ENCODE results near the gene GALNT16.
"Not testable (repeated sequence)": the region's sequence is repeated elsewhere in the genome, so short reads cannot be mapped to it uniquely, and the experiment has no call there.

The GALNT16 gene

DNA sequence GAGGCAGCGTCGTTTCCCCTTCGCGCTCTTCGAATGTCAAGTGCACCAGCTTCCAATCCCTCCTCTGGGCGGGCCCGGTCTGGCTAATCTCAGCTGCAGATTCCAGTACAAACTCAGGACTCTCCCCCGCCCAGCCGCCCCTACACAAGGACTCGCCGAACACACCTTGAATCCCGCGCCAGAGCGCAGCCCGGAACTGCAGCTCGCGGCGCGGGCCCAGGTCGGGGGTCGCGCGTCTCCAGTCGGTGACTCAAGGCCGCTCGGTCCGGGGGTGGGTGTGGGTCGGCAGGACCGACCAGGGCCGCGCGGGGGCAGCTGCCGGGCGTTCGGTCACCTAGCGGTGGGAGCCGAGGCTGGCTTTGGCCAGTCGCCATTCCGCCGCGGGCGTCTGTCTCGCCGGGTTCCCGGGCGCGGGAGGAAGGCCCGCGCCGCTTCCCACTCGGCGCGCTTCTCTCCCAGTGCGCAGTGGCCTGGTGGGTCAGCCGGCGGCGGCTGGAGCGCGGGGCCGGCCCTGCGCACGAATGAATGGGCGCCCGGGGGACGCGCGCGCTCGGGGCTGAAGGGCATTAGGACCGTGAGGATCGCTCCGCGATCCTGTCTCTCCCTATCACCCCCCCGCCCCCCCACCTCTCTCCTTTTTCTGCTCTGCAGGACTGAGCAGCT is at the start of gene GALNT16:
GALNT16 (plus strand) TSS at position 632 of the 663 bp plus-strand sequence. CDS start 133 bp downstream, outside the sequence.
- H3K4me3 ChIP-seq (ENCODE audit: control insufficient read depth, low read depth, low read length) = peak within 1 kb of the TSS; percentile 40
- no peak for DNase-seq (ENCODE audit: low read depth)
- TF ChIP-seq, protein P1, sequence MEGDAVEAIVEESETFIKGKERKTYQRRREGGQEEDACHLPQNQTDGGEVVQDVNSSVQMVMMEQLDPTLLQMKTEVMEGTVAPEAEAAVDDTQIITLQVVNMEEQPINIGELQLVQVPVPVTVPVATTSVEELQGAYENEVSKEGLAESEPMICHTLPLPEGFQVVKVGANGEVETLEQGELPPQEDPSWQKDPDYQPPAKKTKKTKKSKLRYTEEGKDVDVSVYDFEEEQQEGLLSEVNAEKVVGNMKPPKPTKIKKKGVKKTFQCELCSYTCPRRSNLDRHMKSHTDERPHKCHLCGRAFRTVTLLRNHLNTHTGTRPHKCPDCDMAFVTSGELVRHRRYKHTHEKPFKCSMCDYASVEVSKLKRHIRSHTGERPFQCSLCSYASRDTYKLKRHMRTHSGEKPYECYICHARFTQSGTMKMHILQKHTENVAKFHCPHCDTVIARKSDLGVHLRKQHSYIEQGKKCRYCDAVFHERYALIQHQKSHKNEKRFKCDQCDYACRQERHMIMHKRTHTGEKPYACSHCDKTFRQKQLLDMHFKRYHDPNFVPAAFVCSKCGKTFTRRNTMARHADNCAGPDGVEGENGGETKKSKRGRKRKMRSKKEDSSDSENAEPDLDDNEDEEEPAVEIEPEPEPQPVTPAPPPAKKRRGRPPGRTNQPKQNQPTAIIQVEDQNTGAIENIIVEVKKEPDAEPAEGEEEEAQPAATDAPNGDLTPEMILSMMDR (conservative IDR thresholded peaks at IDR 0.05; ENCODE audit: control insufficient read depth, insufficient read depth, low read depth, low read length) = no peak

GRCh38 chr14:69214393-69214792 is 45.6 kb upstream of the GALNT16 start:
- TF ChIP-seq, protein P1 (conservative IDR thresholded peaks at IDR 0.05; ENCODE audit: control insufficient read depth, insufficient read depth, low read depth, low read length) = no peak
- no peak overlapping the region for H3K4me3 ChIP-seq (ENCODE audit: control insufficient read depth, low read depth, low read length)
- DNase-seq (ENCODE audit: low read depth) = no peak

DNA sequence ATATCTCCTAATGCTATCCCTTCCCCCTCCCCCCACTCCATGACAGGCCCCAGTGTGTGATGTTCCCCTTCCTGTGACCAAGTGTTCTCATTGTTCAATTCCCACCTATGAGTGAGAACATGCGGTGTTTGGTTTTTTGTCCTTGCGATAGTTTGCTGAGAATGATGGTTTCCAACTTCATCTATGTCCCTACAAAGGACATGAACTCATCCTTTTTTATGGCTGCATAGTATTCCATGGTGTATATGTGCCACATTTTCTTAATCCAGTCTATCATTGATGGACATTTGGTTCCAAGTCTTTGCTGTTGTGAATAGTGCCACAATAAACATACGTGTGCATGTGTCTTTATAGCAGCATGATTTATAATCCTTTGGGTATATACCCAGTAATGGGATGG is 42.3 kb upstream of the GALNT16 start:
- not testable (repeated sequence) for H3K4me3 ChIP-seq (ENCODE audit: control insufficient read depth, low read depth, low read length); DNase-seq (ENCODE audit: low read depth)

DNA sequence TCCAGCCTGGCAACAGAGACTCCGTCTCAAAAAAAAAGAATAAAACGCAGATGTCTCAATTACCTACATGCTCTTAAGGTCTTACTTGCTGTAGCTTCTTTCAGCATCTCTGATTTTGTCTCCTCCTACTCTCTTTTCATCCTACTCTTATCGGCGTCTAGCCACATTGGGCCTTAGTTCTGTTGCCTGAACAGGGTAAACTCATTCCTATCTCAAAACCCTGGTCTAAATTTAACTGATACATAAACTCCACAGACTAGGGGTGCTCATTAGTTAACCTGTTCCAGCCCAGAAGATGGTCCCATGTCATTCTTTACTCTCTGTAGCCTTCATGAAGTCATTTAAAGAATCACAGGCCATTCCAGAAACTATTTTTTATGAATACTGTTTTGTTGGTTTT is 35.0 kb upstream of the GALNT16 start:
- no peak overlapping the region for H3K4me3 ChIP-seq (ENCODE audit: control insufficient read depth, low read depth, low read length)
- TF ChIP-seq, protein P1 (conservative IDR thresholded peaks at IDR 0.05; ENCODE audit: control insufficient read depth, insufficient read depth, low read depth, low read length) = no peak
- no peak for DNase-seq (ENCODE audit: low read depth)

GRCh38 chr14:69226178-69226577 is 33.8 kb upstream of the GALNT16 start:
- no peak overlapping the region for H3K4me3 ChIP-seq (ENCODE audit: control insufficient read depth, low read depth, low read length)
- DNase-seq (ENCODE audit: low read depth) = no peak
- TF ChIP-seq, protein P1 (conservative IDR thresholded peaks at IDR 0.05; ENCODE audit: control insufficient read depth, insufficient read depth, low read depth, low read length) = no peak

GRCh38 chr14:69226736-69227135 is 33.2 kb upstream of the GALNT16 start:
- TF ChIP-seq, protein P1 (conservative IDR thresholded peaks at IDR 0.05; ENCODE audit: control insufficient read depth, insufficient read depth, low read depth, low read length) = no peak
- H3K4me3 ChIP-seq (ENCODE audit: control insufficient read depth, low read depth, low read length) = no peak overlapping the region
- no peak for DNase-seq (ENCODE audit: low read depth)

- DNase-seq (ENCODE audit: low read depth) = no peak
- TF ChIP-seq, protein P1 (conservative IDR thresholded peaks at IDR 0.05; ENCODE audit: control insufficient read depth, insufficient read depth, low read depth, low read length) = no peak
- no peak overlapping the region for H3K4me3 ChIP-seq (ENCODE audit: control insufficient read depth, low read depth, low read length)
Observed at GRCh38 chr14:69231486-69231885, 28.5 kb upstream of the GALNT16 start.
